ENCODE results near the gene SLC39A13.

- TF ChIP-seq POLR2A (IDR thresholded peaks at IDR 0.05; ENCODE audit: low read depth, low read length) (no peak), POLR2AphosphoS5 (IDR thresholded peaks at IDR 0.05; ENCODE audit: low read depth, low read length) (no peak)
These were observed 41.2 kb downstream of the SLC39A13 start for GRCh38 chr11:47449541-47449940.

All from GM12892 (cell line).